ENCODE measurements around the gene TRIB2. TPM values are rescaled to one million over a fixed set of nuclear protein-coding genes. Genes with fewer than 3 reads are reported as not detected.

TRIB2 gene
- total RNA-seq, 4 donors from 2014 or later, result 12.6 to 18.5 (median 15.9) TPM

- no peak for ATAC-seq
- no peaks in the 10 kb centered on the region for H3K9me3 ChIP-seq
- no peaks in the 10 kb centered on the region for H3K36me3 ChIP-seq
- peaks cover 35 to 48% of the 10 kb centered on the region in 2 donors for H3K4me1 ChIP-seq
- no peak for DNase-seq
- in situ Hi-C loops (cut with MboI; ENCODE audit: low sequenced_read_pairs in 4 of 4) (loop anchor here (10.0 to 25.0 kb wide), 5 partner anchors 205 to 857 kb away; no protein-coding TSS in a partner anchor), intact Hi-C loops (cut with DNase I; ENCODE audit: low total_unique reads) (loop anchor here (2.0 to 10.0 kb wide), 4 partner anchors 105 to 545 kb away; no protein-coding TSS in a partner anchor)
- H3K27me3 ChIP-seq, result no peaks in the 10 kb centered on the region
- peak overlapping the region; percentile 83 to 97 (median 93) for H3K4me3 ChIP-seq
- no peak for TF ChIP-seq CTCF (IDR thresholded peaks at IDR 0.05 in 4 of 5, conservative IDR thresholded peaks at IDR 0.05 in 1 of 5)
- peak overlapping the region; percentile 92 to 96 (median 95) for H3K27ac ChIP-seq
Measured at GRCh38 chr2:12719400-12720277, 2.9 kb downstream of the TRIB2 start.

GRCh38 chr2:12720278-12720620 is 3.5 kb downstream of the TRIB2 start:
- in situ Hi-C loops (cut with MboI; ENCODE audit: low sequenced_read_pairs in 4 of 4), result loop anchor here in 3 of 4 donors (25.0 kb wide), 3 partner anchors 258 to 858 kb away; no protein-coding TSS in a partner anchor
- H3K4me3 ChIP-seq, result peak overlapping the region; percentile 83 to 97 (median 93)
- H3K27ac ChIP-seq, result peak overlapping the region; percentile 92 to 96 (median 95)
- no peaks in the 10 kb centered on the region for H3K36me3 ChIP-seq
- intact Hi-C loops (cut with DNase I; ENCODE audit: low total_unique reads), result no loop called here
- ATAC-seq, result no peak
- DNase-seq, result no peak
- no peaks in the 10 kb centered on the region for H3K9me3 ChIP-seq
- TF ChIP-seq POLR2A (IDR thresholded peaks at IDR 0.05) (no peak), CTCF (IDR thresholded peaks at IDR 0.05 in 4 of 5, conservative IDR thresholded peaks at IDR 0.05 in 1 of 5) (no peak)
- H3K27me3 ChIP-seq, result no peaks in the 10 kb centered on the region
- peaks cover 34 to 46% of the 10 kb centered on the region in 2 donors for H3K4me1 ChIP-seq

GRCh38 chr2:12720754-12721378 is 4.1 kb downstream of the TRIB2 start:
- TF ChIP-seq POLR2A (IDR thresholded peaks at IDR 0.05) (no peak), CTCF (IDR thresholded peaks at IDR 0.05 in 4 of 5, conservative IDR thresholded peaks at IDR 0.05 in 1 of 5) (no peak)
- H3K36me3 ChIP-seq, result no peaks in the 10 kb centered on the region
- H3K27ac ChIP-seq, result peak overlapping the region; percentile 92 to 96 (median 95)
- peak overlapping the region; percentile 83 to 97 (median 93) for H3K4me3 ChIP-seq
- no peaks in the 10 kb centered on the region for H3K9me3 ChIP-seq
- ATAC-seq, result no peak
- peaks cover 34 to 49% of the 10 kb centered on the region in 2 donors for H3K4me1 ChIP-seq
- in situ Hi-C loops (cut with MboI; ENCODE audit: low sequenced_read_pairs in 4 of 4) (loop anchor here in 3 of 4 donors (25.0 kb wide), 3 partner anchors 259 to 859 kb away; no protein-coding TSS in a partner anchor), intact Hi-C loops (cut with DNase I; ENCODE audit: low total_unique reads) (no loop called here)
- no peak for DNase-seq
- H3K27me3 ChIP-seq, result no peaks in the 10 kb centered on the region

- no peak for ATAC-seq
- intact Hi-C loops (cut with DNase I; ENCODE audit: low total_unique reads) (no loop called here), in situ Hi-C loops (cut with MboI; ENCODE audit: low sequenced_read_pairs in 4 of 4) (loop anchor here in 3 of 4 donors (25.0 kb wide), 3 partner anchors 260 to 860 kb away; no protein-coding TSS in a partner anchor)
- no peaks in the 10 kb centered on the region for H3K27me3 ChIP-seq
- H3K4me1 ChIP-seq, result peaks cover 40 to 48% of the 10 kb centered on the region in 2 donors
- no peaks in the 10 kb centered on the region for H3K36me3 ChIP-seq
- H3K9me3 ChIP-seq, result no peaks in the 10 kb centered on the region
- H3K27ac ChIP-seq, result peak overlapping the region; percentile 92 to 96 (median 95)
- no peak for DNase-seq
- TF ChIP-seq POLR2A (IDR thresholded peaks at IDR 0.05) (no peak), CTCF (IDR thresholded peaks at IDR 0.05 in 4 of 5, conservative IDR thresholded peaks at IDR 0.05 in 1 of 5) (no peak)
- H3K4me3 ChIP-seq, result peak overlapping the region; percentile 29 to 93 (median 88)
Measured at GRCh38 chr2:12721566-12722446, 5.1 kb downstream of the TRIB2 start.
